Measurements from ENCODE around the gene NSG1.
"Not testable (repeated sequence)": the region's sequence is repeated elsewhere in the genome, so short reads cannot be mapped to it uniquely, and the experiment has no call there.

Gene NSG1

DNA sequence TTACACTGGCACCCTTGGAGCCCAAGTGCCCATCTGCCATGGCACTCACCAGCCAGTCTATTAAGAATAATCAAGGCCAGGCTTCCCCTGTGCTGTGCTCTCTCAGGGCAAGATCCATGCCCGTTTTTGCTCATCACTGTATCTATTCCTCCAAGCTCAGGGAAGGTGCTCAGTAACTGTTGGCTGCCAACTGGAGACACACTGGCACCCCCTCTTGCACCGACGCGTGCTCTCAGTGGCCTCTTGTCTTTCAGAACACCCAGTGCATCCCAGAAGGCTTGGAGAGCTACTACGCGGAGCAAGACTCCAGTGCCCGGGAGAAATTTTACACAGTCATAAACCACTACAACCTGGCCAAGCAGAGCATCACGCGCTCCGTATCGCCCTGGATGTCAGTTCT lies 30.1 kb downstream of the NSG1 start:
- DNase-seq (ENCODE audit: low spot score): no peak

- no peak for DNase-seq (ENCODE audit: low spot score)
Observed at GRCh38 chr4:4417886-4418285, 31.0 kb downstream of the NSG1 start.

DNA sequence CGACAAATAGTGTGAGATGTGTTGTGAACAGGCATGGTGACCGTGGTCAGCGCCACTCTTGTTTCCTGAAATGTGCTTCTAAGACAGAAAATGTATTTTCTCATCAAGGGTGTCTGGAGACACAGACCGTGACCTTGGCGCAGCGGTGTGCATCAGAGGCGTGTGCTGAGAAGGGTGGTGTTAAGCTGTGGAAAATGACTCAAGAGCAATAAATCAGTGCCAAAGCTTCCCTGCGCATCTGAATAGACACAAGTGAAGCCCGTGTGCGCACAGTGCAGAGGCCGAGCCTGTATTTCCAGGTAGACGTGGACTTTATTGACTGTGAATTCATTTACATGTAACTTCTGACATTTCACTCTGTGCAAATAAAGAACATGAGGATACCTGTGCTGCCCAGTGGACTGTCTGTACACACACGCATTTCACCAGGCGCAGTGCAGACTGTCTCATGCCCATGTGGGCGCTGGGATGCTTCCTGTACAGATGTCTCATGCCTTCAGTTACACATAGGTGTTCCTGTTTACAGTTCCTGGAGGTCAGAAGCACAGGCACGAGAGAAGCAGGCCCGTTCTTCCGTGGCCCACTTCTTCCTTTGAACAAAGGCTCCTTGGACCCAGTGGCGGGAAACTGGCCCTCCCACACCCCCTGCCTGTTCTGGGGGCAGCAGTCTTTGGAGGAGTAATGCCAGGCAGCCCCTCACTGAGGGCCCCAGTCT lies 31.9 kb downstream of the NSG1 start:
- no peak for DNase-seq (ENCODE audit: low spot score)

GRCh38 chr4:4419896-4420295 lies 33.0 kb downstream of the NSG1 start:
- no peak for DNase-seq (ENCODE audit: low spot score)

GRCh38 chr4:4420421-4420820 lies 33.5 kb downstream of the NSG1 start:
- DNase-seq (ENCODE audit: low spot score): no peak

DNA sequence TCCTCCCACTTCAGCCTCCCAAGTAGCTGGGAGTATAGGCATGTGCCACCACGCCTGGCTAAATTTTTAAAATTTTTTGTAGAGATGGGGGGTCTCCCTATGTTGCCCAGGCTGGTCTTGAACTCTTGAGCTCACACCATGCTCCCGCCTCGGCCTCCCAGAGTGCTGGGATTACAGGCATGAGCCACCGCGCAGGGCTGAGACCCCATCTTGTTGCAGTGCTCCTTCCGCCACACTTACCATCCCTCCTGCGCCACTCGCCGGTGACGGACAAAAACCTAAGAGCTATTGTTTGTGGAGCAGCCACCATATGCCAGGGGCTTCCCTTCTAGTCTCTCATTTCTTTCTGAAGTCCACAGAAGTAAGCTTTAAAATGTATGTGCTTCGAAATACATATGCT lies 34.5 kb downstream of the NSG1 start:
- DNase-seq (ENCODE audit: low spot score): no peak

DNA sequence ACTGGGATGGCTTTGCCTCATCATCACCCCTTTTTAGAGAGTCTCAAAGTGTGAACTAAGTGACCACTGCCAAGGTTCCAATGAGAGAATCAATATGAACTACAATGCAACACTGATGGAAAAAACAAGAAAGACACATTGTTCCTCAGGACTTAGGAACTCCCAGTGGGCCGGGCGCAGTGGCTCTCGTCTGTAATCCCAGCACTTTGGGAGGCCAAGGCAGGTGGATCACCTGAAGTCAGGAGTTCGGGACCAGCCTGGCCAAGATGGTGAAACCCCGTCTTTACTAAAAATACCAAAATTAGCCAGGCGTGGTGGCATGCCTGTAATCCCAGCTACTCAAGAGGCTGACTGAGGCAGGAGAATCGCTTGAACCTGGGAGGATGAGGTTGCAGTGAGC lies 35.2 kb downstream of the NSG1 start:
- DNase-seq (ENCODE audit: low spot score): not testable (repeated sequence)

- no peak for DNase-seq (ENCODE audit: low spot score)
Observed at GRCh38 chr4:4422856-4423499, 36.1 kb downstream of the NSG1 start.

- no peak for DNase-seq (ENCODE audit: low spot score)
Observed at GRCh38 chr4:4423706-4424498, 37.0 kb downstream of the NSG1 start.

DNA sequence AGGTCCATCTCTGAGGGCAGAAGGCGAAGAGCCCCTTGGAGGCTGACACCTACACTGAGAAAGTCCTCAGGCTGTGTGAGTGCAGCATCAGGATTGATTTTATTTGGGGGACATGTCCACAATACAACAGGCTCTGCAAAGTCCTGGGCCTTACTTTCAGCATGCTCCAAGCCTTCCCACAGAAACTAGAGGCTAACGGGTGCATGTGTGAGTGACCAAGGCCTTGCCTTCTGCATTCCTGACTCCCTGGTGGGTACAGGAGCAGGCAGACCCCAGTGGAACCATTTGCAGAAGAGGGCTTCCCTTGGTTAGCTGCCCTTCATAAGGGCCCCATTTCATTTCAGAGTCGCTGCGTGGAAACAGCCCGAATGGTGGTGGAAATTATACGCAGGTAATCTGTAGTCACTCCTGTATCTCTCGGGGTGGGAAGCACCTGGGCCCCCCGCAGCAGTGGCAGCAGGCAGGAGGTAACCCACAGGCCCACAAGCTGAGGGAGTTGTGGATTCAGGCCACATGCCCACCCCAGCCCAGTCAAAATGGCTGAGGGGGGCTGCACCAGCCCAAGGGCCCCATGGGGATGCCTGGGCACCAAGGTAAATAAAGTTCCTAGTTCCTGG lies 37.7 kb downstream of the NSG1 start:
- no peak for DNase-seq (ENCODE audit: low spot score)

- no peak for DNase-seq (ENCODE audit: low spot score)
Observed at GRCh38 chr4:4425119-4425690, 38.3 kb downstream of the NSG1 start.

GRCh38 chr4:4425696-4426095 lies 38.8 kb downstream of the NSG1 start:
- DNase-seq (ENCODE audit: low spot score): no peak

GRCh38 chr4:4426511-4427120 lies 39.7 kb downstream of the NSG1 start:
- no peak for DNase-seq (ENCODE audit: low spot score)

GRCh38 chr4:4427121-4427870 lies 40.4 kb downstream of the NSG1 start:
- no peak for DNase-seq (ENCODE audit: low spot score)

DNA sequence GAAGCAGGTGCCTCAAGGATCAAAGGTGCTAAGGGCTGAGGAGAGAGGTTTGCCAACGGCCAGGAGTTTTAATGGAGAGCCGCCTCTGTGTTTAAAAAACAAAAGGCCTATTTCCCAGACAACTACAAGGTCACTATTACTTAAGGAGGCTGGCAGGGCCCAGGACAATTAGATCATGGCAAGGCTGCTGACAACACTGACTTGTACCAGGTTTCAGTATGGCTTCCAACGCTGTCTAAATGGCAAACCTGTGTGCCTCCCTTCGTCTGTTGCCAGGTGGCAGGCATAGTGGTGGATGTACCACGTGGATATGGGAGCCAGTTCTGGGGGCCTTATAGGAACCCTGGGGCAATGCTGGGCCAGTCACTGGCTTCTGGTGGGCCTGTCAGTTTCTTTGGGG lies 41.0 kb downstream of the NSG1 start:
- no peak for DNase-seq (ENCODE audit: low spot score)

DNA sequence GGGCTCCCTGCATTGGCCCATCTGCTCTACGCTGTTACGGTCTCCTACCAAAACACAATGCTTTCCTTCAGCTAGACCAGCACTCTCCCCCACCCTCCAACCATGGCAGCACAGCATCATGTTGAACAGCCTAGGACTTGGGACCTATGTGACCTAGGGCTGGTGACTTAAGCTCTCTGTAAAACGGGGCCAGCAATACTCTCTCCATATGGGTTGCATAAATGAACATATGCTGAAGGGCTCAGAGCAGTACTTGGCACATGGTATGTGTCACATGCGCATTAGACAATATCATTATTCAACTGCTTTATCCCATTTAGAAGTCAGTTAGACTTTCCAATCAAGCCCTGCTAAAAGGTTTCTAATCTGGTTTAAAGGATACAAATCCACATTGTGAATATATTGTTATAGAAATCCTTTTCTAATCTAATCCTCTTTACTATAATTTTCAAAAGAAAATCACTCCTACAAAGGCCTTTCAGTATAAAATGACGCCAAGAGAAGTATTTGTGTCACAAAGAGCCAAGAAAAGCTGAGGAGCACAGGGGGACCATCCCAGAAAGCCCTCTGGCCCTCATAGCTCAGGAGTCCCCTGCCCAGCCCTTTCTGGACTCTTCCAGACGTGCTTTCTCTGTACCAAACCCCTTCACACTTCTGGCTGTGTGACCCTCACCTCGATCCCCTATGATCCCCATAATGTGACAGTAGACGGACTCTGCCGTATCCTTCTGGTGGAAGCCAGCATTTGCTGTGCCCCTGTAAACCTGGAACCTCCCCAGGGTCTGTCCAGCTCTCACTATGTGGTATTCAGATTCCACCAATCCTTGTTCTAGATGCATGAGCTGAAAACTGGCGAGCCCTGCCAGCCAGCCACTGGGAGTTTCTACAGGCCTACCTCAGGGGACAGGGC lies 42.3 kb downstream of the NSG1 start:
- DNase-seq (ENCODE audit: low spot score): no peak

GRCh38 chr4:4430492-4431195 lies 43.7 kb downstream of the NSG1 start:
- peak; percentile 91 for DNase-seq (ENCODE audit: low spot score)

- no peak for DNase-seq (ENCODE audit: low spot score)
Observed at GRCh38 chr4:4432341-4433125, 45.6 kb downstream of the NSG1 start.

GRCh38 chr4:4433941-4434340 lies 47.0 kb downstream of the NSG1 start:
- no peak for DNase-seq (ENCODE audit: low spot score)
